PC-9 (cell line): ENCODE data around the gene ZNF587B. TPM values are rescaled to one million over a fixed set of nuclear protein-coding genes. Genes with fewer than 3 reads are reported as not detected.
"Not testable (repeated sequence)": the region's sequence is repeated elsewhere in the genome, so short reads cannot be mapped to it uniquely, and the experiment has no call there.

ENCODE experiments used
- BruUV-seq: library from RNA; stranded (reverse); fragments of 400-500 nt; replicated peaks from 2 replicates; lab custom pipeline; 2021; lab: Mats Ljungman, UMichigan
- CTCF ChIA-PET: fragments of 300-600 bp; sonication (Branson Sonifier 250); formaldehyde crosslinking; loops from one replicate; lab custom pipeline; 2022; ENCODE audit warnings: antibody characterized with exemption; lab: Charles Lee
- POLR2A ChIA-PET: fragments of 300-600 bp; sonication (Branson Sonifier 250); formaldehyde crosslinking; loops from one replicate; lab custom pipeline; 2022; ENCODE audit warnings: antibody characterized with exemption; ENCODE audit not compliant: unreplicated experiment; lab: Charles Lee
- DNase-seq, 2 experiments: peaks; one replicate each; pipeline versions ENCODE4 v3.0.0 to v3.0.0-alpha.2; 2015 to 2022; ENCODE audit warnings: mixed read lengths in 1 of 2
- H2AFZ ChIP-seq: fragments of 200-600 bp; sonication (generic); 2 replicates; pipeline ENCODE4 v1.8.1; 2017; ENCODE audit warnings: antibody characterized with exemption
- H3F3A ChIP-seq: fragments of 200-600 bp; sonication (generic); 2 replicates; pipeline ENCODE4 v1.8.1; 2017; ENCODE audit warnings: antibody characterized with exemption, mild to moderate bottlenecking, low read depth; ENCODE audit not compliant: insufficient read depth
- H3K27ac ChIP-seq: fragments of 200-600 bp; sonication (generic); 2 replicates; pipeline ENCODE4 v1.6.1; 2016; ENCODE audit warnings: mixed run types
- H3K27me3 ChIP-seq: fragments of 200-600 bp; sonication (generic); 2 replicates; pipeline ENCODE4 v1.6.1; 2016; ENCODE audit warnings: low read depth, mixed run types; ENCODE audit not compliant: insufficient read depth
- H3K36me3 ChIP-seq: fragments of 200-600 bp; sonication (generic); 2 replicates; pipeline ENCODE4 v1.6.1; 2016; ENCODE audit warnings: low read depth, mixed run types
- H3K4me1 ChIP-seq: fragments of 200-600 bp; sonication (generic); replicated peaks from 2 replicates; pipeline ENCODE4 v1.6.1; 2016; ENCODE audit warnings: mixed run types; ENCODE audit not compliant: insufficient read depth
- H3K4me2 ChIP-seq: fragments of 200-600 bp; sonication (generic); 2 replicates; pipeline ENCODE4 v1.6.1; 2017; ENCODE audit warnings: mixed run types
- H3K4me3 ChIP-seq: fragments of 200-600 bp; sonication (generic); 2 replicates; pipeline ENCODE4 v1.6.1; 2016; ENCODE audit warnings: mixed run types
- H3K79me2 ChIP-seq: fragments of 200-600 bp; sonication (generic); 2 replicates; pipeline ENCODE4 v1.6.1; 2017; ENCODE audit warnings: low read depth, mixed run types
- H3K9me2 ChIP-seq: fragments of 200-600 bp; sonication (generic); 2 replicates; pipeline ENCODE4 v1.8.1; 2017; ENCODE audit warnings: mild to moderate bottlenecking; ENCODE audit not compliant: insufficient read depth
- H3K9me3 ChIP-seq: fragments of 200-600 bp; sonication (generic); 2 replicates; pipeline ENCODE4 v1.8.1; 2016; ENCODE audit warnings: low read depth; ENCODE audit not compliant: insufficient read depth
- H4K20me1 ChIP-seq: fragments of 200-600 bp; sonication (generic); 2 replicates; pipeline ENCODE4 v1.8.1; 2017; ENCODE audit not compliant: insufficient read depth
- EZH2 ChIP-seq: fragments of 200-600 bp; sonication (generic); IDR thresholded peaks from 2 replicates; pipeline ENCODE4 v1.8.0; 2017; ENCODE audit warnings: antibody characterized with exemption, low read depth
- intact Hi-C: fragments of 100-400 bp; cut with micrococcal nuclease; formaldehyde crosslinking; loops from one replicate; pipeline ENCODE4 v1.10.0; 2022; ENCODE audit not compliant: unreplicated experiment
- total RNA-seq: library from RNA; stranded (reverse); gene quantifications from 2 replicates; pipeline ENCODE4 v1.2.3, GENCODE V29; 2021
- TF ChIP-seq, protein P1 (sequence below): fragments of 200-600 bp; sonication (generic); conservative IDR thresholded peaks from 2 replicates; pipeline ENCODE4 v1.6.1; 2017; ENCODE audit warnings: mixed run types, antibody characterized with exemption, mild to moderate bottlenecking, moderate library complexity

ZNF587B gene
- total RNA-seq, 1 experiment from 2014 or later = 21.2 TPM

DNA sequence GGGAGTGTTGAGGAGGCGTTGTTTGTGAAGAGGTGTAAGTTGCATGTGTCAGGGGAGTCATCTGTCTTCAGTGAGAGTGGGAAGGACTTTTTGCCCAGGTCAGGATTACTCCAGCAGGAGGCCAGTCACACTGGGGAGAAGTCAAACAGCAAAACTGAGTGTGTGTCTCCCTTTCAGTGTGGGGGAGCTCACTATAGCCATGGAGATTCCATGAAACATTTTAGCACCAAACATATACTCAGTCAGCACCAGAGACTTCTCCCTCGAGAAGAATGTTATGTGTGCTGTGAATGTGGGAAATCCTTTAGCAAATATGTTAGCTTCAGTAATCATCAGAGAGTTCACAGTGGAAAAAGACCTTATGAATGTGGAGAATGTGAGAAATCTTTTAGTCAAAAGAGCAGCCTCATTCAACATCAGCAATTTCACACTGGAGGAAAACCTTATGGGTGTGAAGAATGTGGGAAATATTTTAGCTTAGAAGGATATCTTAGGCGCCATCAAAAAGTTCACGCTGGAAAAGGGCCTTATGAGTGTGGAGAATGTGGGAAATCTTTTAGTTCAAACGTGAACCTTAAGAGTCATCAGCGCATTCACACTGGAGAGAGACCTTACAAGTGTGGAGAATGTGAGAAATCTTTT, 11.1 kb downstream of the ZNF587B start:
- ChIA-PET CTCF (no interaction called here), POLR2A (no interaction called here)
- BruUV-seq = TSS peak; percentile 1
- TF ChIP-seq, protein P1, sequence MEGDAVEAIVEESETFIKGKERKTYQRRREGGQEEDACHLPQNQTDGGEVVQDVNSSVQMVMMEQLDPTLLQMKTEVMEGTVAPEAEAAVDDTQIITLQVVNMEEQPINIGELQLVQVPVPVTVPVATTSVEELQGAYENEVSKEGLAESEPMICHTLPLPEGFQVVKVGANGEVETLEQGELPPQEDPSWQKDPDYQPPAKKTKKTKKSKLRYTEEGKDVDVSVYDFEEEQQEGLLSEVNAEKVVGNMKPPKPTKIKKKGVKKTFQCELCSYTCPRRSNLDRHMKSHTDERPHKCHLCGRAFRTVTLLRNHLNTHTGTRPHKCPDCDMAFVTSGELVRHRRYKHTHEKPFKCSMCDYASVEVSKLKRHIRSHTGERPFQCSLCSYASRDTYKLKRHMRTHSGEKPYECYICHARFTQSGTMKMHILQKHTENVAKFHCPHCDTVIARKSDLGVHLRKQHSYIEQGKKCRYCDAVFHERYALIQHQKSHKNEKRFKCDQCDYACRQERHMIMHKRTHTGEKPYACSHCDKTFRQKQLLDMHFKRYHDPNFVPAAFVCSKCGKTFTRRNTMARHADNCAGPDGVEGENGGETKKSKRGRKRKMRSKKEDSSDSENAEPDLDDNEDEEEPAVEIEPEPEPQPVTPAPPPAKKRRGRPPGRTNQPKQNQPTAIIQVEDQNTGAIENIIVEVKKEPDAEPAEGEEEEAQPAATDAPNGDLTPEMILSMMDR = no peak
- TF ChIP-seq EZH2 = no peak
- H3K9me2 ChIP-seq = no peaks in the 10 kb centered on the region
- H3K4me3 ChIP-seq = no peak overlapping the region
- H3K36me3 ChIP-seq = peaks cover 37% of the 10 kb centered on the region
- no peak overlapping the region for H3K4me2 ChIP-seq
- no peak overlapping the region for H2AFZ ChIP-seq
- H3F3A ChIP-seq = peaks cover 10% of the 10 kb centered on the region; the same call in 1 of the 2 replicates
- H3K27me3 ChIP-seq = no peaks in the 10 kb centered on the region
- H3K4me1 ChIP-seq = no peaks in the 10 kb centered on the region
- H3K27ac ChIP-seq = no peak overlapping the region
- DNase-seq = no peak
- H3K79me2 ChIP-seq = peaks cover 37% of the 10 kb centered on the region
- intact Hi-C loops = no loop called here
- no peaks in the 10 kb centered on the region for H3K9me3 ChIP-seq
- peaks cover 28% of the 10 kb centered on the region for H4K20me1 ChIP-seq

DNA sequence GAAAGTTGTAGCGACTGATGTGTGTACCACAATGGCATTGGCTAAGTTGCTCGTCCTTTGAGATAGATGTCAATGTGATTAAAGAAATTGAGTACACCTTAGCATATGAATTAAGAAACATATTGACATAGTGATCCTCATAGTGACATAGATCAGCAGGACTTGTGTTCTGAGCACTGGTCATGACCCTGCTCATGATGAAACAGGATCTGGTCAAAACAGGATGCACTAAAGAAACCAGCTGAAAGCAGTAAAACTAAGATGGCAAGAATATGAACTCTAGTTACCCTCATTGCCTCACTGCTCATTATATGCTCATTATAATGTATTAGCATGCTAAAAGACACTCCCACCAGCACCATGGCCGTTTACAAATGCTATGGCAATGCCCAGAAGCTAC, 17.1 kb downstream of the ZNF587B start:
- H2AFZ ChIP-seq, BruUV-seq, H4K20me1 ChIP-seq, H3K9me2 ChIP-seq, H3K4me2 ChIP-seq, H3K27ac ChIP-seq, POLR2A ChIA-PET, DNase-seq, H3K9me3 ChIP-seq, H3K27me3 ChIP-seq, intact Hi-C loops, H3K4me1 ChIP-seq, H3K4me3 ChIP-seq, CTCF ChIA-PET: not testable (repeated sequence)
- Histone ChIP-seq H3K36me3 (peaks cover 30% of the 10 kb centered on the region), H3F3A (peaks cover 39% of the 10 kb centered on the region; the same call in 1 of the 2 replicates), H3K79me2 (peaks cover 42% of the 10 kb centered on the region)

DNA sequence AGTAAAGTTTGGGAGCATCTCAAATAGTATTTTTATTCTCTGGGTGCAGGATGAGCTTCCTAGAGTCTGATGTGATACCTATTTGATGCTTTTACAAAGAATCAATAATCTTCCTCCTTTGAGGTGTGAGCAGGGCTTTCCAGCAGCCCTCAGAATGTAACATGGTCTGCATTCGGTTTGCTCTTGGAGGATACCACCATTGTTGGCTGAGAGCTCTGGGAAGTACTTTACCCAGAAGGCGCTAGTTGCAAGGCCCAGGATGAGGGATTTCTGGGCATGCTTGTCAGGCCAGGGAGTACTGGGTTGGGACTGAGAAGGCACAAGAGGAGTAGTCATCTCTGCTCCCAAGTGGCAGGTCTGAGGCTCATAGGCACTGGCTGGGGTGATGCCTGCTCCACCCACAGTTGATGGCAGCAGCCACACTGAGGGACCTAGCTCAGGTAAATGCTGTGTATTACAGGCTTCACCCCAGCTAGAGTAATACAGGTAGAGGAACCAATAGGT, 19.1 kb downstream of the ZNF587B start:
- Histone ChIP-seq H3K36me3 (peaks cover 49% of the 10 kb centered on the region), H3K4me3 (peak overlapping the region; percentile 78; the same call in 1 of the 2 replicates), H3F3A (peaks cover 32% of the 10 kb centered on the region; the same call in 1 of the 2 replicates), H3K4me2 (peak overlapping the region; percentile 88), H3K79me2 (peaks cover 46% of the 10 kb centered on the region)
- H3K4me1 ChIP-seq, H3K9me2 ChIP-seq, H3K27me3 ChIP-seq, DNase-seq, BruUV-seq, H2AFZ ChIP-seq, POLR2A ChIA-PET, H3K27ac ChIP-seq, H3K9me3 ChIP-seq, H4K20me1 ChIP-seq, CTCF ChIA-PET: not testable (repeated sequence)
- intact Hi-C loops = loop anchor here (2.0 kb wide), 1 partner anchor 288 kb away; no protein-coding TSS in a partner anchor

DNA sequence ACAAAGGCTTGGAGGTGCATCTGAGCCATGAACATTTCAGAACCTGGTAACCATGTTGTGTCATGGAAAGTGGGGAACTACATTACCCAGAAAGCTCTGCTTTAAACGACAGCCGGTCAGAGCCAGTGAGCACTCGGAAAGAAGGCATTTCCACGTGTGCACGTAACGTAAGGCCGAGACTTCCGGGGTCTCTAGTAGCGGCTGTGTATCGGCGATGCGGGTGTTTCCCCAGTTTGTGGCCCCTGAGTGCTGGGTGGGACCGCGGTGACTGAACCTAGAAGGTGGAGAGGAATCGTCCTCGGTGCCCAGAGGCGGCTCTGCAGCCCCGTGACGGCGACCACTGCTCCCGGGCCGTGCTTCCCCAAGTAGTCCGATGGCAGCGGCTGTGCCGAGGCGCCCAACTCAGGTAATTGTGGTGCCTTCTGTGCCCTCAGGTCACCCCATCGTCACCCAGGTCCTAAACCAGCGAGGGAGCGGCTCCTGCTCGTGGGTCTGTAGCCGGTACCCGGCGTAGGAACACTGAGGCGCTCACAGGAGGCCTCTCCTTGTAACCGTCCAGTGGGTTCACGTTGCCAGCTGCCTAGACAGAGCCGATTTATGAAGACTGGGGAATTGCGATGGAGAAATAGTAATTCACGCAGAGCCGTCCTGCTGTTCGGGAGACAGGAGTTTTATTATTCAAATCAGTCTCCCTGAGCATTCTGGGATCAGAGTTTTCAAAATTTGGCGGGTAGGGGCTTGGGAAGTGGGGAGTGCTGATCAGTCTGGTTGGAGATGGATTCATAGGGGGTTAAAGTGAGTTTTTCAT, 19.8 kb downstream of the ZNF587B start, which contains the start of gene ZNF587:
Gene ZNF587, plus strand, starts transcription at position 194 of the 808 bp plus-strand sequence. Its CDS starts 180 bp downstream, at position 374.
- peak; percentile 70 to 85 for DNase-seq
- Histone ChIP-seq H3K79me2 (peaks cover 40% of the 10 kb centered on the region), H3F3A (peaks cover 30% of the 10 kb centered on the region; the same call in 1 of the 2 replicates), H3K27ac (peak within 1 kb of the TSS; percentile 55), H3K4me2 (peak within 1 kb of the TSS; percentile 88), H2AFZ (peak within 1 kb of the TSS; percentile 64; the same call in 1 of the 2 replicates), H3K36me3 (peaks cover 44% of the 10 kb centered on the region), H3K4me3 (peak within 1 kb of the TSS; percentile 78)
- TSS peak; percentile 73 for BruUV-seq
- H4K20me1 ChIP-seq, H3K27me3 ChIP-seq, H3K4me1 ChIP-seq, H3K9me3 ChIP-seq, POLR2A ChIA-PET, CTCF ChIA-PET, H3K9me2 ChIP-seq: not testable (repeated sequence)
- intact Hi-C loops = loop anchor here (2.0 kb wide), 1 partner anchor 289 kb away; no protein-coding TSS in a partner anchor
